GM23338 (cell line): ENCODE data around the gene GBF1. TPM values are rescaled to one million over a fixed set of nuclear protein-coding genes. Genes with fewer than 3 reads are reported as not detected.

Source experiments
- ATAC-seq: fragments of 200-7000 bp; cut with Tn5 transposase; 3 replicates; pipeline ENCODE4 v1.9.1; 2020
- DNase-seq: peaks from one replicate; pipeline ENCODE4 v3.0.0-alpha.2; 2015; ENCODE audit warnings: low spot score
- H2AFZ ChIP-seq: fragments of 200-600 bp; sonication (generic); 2 replicates; pipeline ENCODE4 v1.8.0; 2016; ENCODE audit warnings: antibody characterized with exemption, mild to moderate bottlenecking, moderate library complexity
- H3F3A ChIP-seq: fragments of 200-600 bp; sonication (generic); replicated peaks from 2 replicates; pipeline ENCODE4 v1.8.0; 2017; ENCODE audit warnings: antibody characterized with exemption, mixed run types, low read depth
- H3K27ac ChIP-seq: fragments of 200-600 bp; sonication (generic); 2 replicates; pipeline ENCODE4 v1.6.1; 2016; ENCODE audit warnings: low read depth
- H3K27me3 ChIP-seq: fragments of 200-600 bp; sonication (generic); 2 replicates; pipeline ENCODE4 v1.8.0; 2016; ENCODE audit warnings: mild to moderate bottlenecking, mixed run types, moderate library complexity; ENCODE audit not compliant: insufficient read depth
- H3K36me3 ChIP-seq: fragments of 200-600 bp; sonication (generic); 2 replicates; pipeline ENCODE4 v1.8.0; 2016; ENCODE audit warnings: mild to moderate bottlenecking; ENCODE audit not compliant: insufficient read depth
- H3K4me1 ChIP-seq: fragments of 200-600 bp; sonication (generic); 2 replicates; pipeline ENCODE4 v1.8.0; 2016; ENCODE audit warnings: mild to moderate bottlenecking, moderate library complexity; ENCODE audit not compliant: insufficient read depth
- H3K4me2 ChIP-seq: fragments of 200-600 bp; sonication (generic); 2 replicates; pipeline ENCODE4 v1.7.1; 2017; ENCODE audit warnings: mixed run types
- H3K4me3 ChIP-seq: fragments of 200-600 bp; sonication (generic); 2 replicates; pipeline ENCODE4 v1.6.1; 2016; ENCODE audit warnings: mixed run types
- H3K79me2 ChIP-seq: fragments of 200-600 bp; sonication (generic); replicated peaks from 2 replicates; pipeline ENCODE4 v1.8.0; 2017; ENCODE audit warnings: mild to moderate bottlenecking; ENCODE audit not compliant: insufficient read depth
- H3K9me2 ChIP-seq: fragments of 200-600 bp; sonication (generic); 2 replicates; pipeline ENCODE4 v1.8.0; 2017; ENCODE audit not compliant: insufficient read depth
- H4K20me1 ChIP-seq: fragments of 200-600 bp; sonication (generic); replicated peaks from 2 replicates; pipeline ENCODE4 v1.8.0; 2017; ENCODE audit warnings: mild to moderate bottlenecking; ENCODE audit not compliant: insufficient read depth
- H3K27ac Mint-ChIP-seq: 2 replicates; pipeline ENCODE4 v1.8.0; 2020; ENCODE audit warnings: inconsistent platforms, mild to moderate bottlenecking, moderate library complexity, mixed read lengths
- H3K27me3 Mint-ChIP-seq: 3 replicates; pipeline ENCODE4 v1.8.0; 2022; ENCODE audit warnings: low read depth, mild to moderate bottlenecking, moderate library complexity, mixed read lengths, inconsistent platforms; ENCODE audit not compliant: insufficient read depth, poor library complexity
- H3K36me3 Mint-ChIP-seq: 3 replicates; pipeline ENCODE4 v1.8.0; 2021; ENCODE audit warnings: low read depth, mild to moderate bottlenecking, inconsistent platforms, moderate library complexity, mixed read lengths
- H3K4me1 Mint-ChIP-seq: 3 replicates; pipeline ENCODE4 v1.8.0; 2020; ENCODE audit warnings: mild to moderate bottlenecking, inconsistent platforms, mixed read lengths
- H3K4me3 Mint-ChIP-seq: 3 replicates; pipeline ENCODE4 v1.8.0; 2021; ENCODE audit warnings: moderate library complexity, mild to moderate bottlenecking, inconsistent platforms, mixed read lengths
- H3K9me3 Mint-ChIP-seq: 3 replicates; pipeline ENCODE4 v1.8.0; 2020; ENCODE audit warnings: moderate library complexity, mild to moderate bottlenecking, inconsistent platforms, mixed read lengths
- CREB1 ChIP-seq: fragments of 250-450 bp; sonication (Bioruptor Pico); IDR thresholded peaks from 2 replicates; pipeline ENCODE4 v1.5.0; 2020; ENCODE audit warnings: low read depth, mild to moderate bottlenecking, moderate library complexity
- EZH2 ChIP-seq: fragments of 200-600 bp; sonication (generic); IDR thresholded peaks from one replicate; pipeline ENCODE4 v1.8.0; 2017; ENCODE audit warnings: antibody characterized with exemption, mild to moderate bottlenecking, low read depth; ENCODE audit not compliant: unreplicated experiment
- EZH2phosphoT487 ChIP-seq: fragments of 200-600 bp; sonication (generic); IDR thresholded peaks from one replicate; pipeline ENCODE4 v1.8.1; 2018; ENCODE audit warnings: antibody characterized with exemption; ENCODE audit not compliant: unreplicated experiment
- JUNB ChIP-seq: IDR thresholded peaks from one replicate; pipeline ENCODE4 v1.6.1; 2016; ENCODE audit warnings: antibody characterized with exemption; ENCODE audit not compliant: unreplicated experiment
- NANOG ChIP-seq: IDR thresholded peaks from 2 replicates; pipeline ENCODE4 v1.6.1; 2016; ENCODE audit warnings: antibody characterized with exemption, borderline replicate concordance
- POLR2AphosphoS5 ChIP-seq: IDR thresholded peaks from 2 replicates; pipeline ENCODE4 v1.6.1; 2016; ENCODE audit warnings: antibody characterized with exemption, low read depth
- REST ChIP-seq: IDR thresholded peaks from one replicate; pipeline ENCODE4 v1.6.1; 2018; ENCODE audit warnings: antibody characterized with exemption; ENCODE audit not compliant: unreplicated experiment
- polyA plus RNA-seq: library from polyadenylated mRNA; unstranded; fragments of >200 nt; fragmentation: Nextera tagmentation; extraction: Ambion mirVana; gene quantifications from 2 replicates; pipeline ENCODE4 v1.2.1, GENCODE V29; 2016
- total RNA-seq: library from RNA; depleted of rRNA; stranded (reverse); fragments of >200 nt; shearing (Covaris generic); gene quantifications from 2 replicates; pipeline ENCODE4 v1.2.3, GENCODE V29; 2014
- TF ChIP-seq, protein P1 (sequence below), 2 experiments: fragments of 200-600 bp in 1 of 2; sonication (generic) in 1 of 2; conservative IDR thresholded peaks; 2 replicates each; pipeline versions ENCODE4 v1.5.1 to v1.6.1; 2016 to 2017; ENCODE audit warnings: antibody characterized with exemption in 2 of 2, low read depth in 2 of 2, mild to moderate bottlenecking in 2 of 2, moderate library complexity in 1 of 2
- TF ChIP-seq, protein P2 (sequence below): IDR thresholded peaks from 2 replicates; pipeline ENCODE4 v1.6.1; 2016; ENCODE audit warnings: antibody characterized with exemption
- TF ChIP-seq, protein P3 (sequence below): fragments of 250-450 bp; sonication (Bioruptor Pico); IDR thresholded peaks from 2 replicates; pipeline ENCODE4 v1.5.0; 2020; ENCODE audit warnings: mild to moderate bottlenecking, moderate library complexity

The GBF1 gene
- total and polyA plus RNA-seq, 2 experiments from 2014 or later, result 6.5 to 27.2 TPM

GRCh38 chr10:102389894-102390293 lies 144.6 kb downstream of the GBF1 start (continued):
- TF ChIP-seq, protein P1, sequence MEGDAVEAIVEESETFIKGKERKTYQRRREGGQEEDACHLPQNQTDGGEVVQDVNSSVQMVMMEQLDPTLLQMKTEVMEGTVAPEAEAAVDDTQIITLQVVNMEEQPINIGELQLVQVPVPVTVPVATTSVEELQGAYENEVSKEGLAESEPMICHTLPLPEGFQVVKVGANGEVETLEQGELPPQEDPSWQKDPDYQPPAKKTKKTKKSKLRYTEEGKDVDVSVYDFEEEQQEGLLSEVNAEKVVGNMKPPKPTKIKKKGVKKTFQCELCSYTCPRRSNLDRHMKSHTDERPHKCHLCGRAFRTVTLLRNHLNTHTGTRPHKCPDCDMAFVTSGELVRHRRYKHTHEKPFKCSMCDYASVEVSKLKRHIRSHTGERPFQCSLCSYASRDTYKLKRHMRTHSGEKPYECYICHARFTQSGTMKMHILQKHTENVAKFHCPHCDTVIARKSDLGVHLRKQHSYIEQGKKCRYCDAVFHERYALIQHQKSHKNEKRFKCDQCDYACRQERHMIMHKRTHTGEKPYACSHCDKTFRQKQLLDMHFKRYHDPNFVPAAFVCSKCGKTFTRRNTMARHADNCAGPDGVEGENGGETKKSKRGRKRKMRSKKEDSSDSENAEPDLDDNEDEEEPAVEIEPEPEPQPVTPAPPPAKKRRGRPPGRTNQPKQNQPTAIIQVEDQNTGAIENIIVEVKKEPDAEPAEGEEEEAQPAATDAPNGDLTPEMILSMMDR (conservative IDR thresholded peaks at IDR 0.05; ENCODE audit: low read depth in 2 of 2), result no peak
- no peak for TF ChIP-seq EZH2
- no peak for TF ChIP-seq JUNB

- Histone ChIP-seq H3K9me2 (no peaks in the 10 kb centered on the region), H3K27ac (no peak overlapping the region), H3K4me1 (peaks cover 11% of the 10 kb centered on the region), H2AFZ (no peak overlapping the region), H3K4me2 (peak overlapping the region; percentile 34), H3K27me3 (peaks cover 38% of the 10 kb centered on the region), H3F3A (0 out of 2 replicates have a peak, but pooled peaks cover 5% of the 10 kb centered on the region), H3K79me2 (no peaks in the 10 kb centered on the region), H3K36me3 (no peaks in the 10 kb centered on the region), H4K20me1 (no peaks in the 10 kb centered on the region; the same call in 1 of the 2 replicates), H3K4me3 (no peak overlapping the region)
- H3K9me3 Mint-ChIP-seq, result no peaks in the 10 kb centered on the region
- peaks cover 40% of the 10 kb centered on the region for H3K27me3 Mint-ChIP-seq
- no peak overlapping the region for H3K4me3 Mint-ChIP-seq
- no peak overlapping the region for H3K27ac Mint-ChIP-seq
- no peak for DNase-seq
- peaks cover 14% of the 10 kb centered on the region for H3K4me1 Mint-ChIP-seq
- no peaks in the 10 kb centered on the region for H3K36me3 Mint-ChIP-seq
- ATAC-seq, result no peak
- TF ChIP-seq CREB1 (CRISPR knock-in tag) (no peak), POLR2AphosphoS5 (no peak), EZH2phosphoT487 (no peak), NANOG (no peak), EZH2 (no peak), REST (no peak), JUNB (no peak)
- TF ChIP-seq, protein P2, sequence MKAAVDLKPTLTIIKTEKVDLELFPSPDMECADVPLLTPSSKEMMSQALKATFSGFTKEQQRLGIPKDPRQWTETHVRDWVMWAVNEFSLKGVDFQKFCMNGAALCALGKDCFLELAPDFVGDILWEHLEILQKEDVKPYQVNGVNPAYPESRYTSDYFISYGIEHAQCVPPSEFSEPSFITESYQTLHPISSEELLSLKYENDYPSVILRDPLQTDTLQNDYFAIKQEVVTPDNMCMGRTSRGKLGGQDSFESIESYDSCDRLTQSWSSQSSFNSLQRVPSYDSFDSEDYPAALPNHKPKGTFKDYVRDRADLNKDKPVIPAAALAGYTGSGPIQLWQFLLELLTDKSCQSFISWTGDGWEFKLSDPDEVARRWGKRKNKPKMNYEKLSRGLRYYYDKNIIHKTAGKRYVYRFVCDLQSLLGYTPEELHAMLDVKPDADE, result no peak
- TF ChIP-seq, protein P3, sequence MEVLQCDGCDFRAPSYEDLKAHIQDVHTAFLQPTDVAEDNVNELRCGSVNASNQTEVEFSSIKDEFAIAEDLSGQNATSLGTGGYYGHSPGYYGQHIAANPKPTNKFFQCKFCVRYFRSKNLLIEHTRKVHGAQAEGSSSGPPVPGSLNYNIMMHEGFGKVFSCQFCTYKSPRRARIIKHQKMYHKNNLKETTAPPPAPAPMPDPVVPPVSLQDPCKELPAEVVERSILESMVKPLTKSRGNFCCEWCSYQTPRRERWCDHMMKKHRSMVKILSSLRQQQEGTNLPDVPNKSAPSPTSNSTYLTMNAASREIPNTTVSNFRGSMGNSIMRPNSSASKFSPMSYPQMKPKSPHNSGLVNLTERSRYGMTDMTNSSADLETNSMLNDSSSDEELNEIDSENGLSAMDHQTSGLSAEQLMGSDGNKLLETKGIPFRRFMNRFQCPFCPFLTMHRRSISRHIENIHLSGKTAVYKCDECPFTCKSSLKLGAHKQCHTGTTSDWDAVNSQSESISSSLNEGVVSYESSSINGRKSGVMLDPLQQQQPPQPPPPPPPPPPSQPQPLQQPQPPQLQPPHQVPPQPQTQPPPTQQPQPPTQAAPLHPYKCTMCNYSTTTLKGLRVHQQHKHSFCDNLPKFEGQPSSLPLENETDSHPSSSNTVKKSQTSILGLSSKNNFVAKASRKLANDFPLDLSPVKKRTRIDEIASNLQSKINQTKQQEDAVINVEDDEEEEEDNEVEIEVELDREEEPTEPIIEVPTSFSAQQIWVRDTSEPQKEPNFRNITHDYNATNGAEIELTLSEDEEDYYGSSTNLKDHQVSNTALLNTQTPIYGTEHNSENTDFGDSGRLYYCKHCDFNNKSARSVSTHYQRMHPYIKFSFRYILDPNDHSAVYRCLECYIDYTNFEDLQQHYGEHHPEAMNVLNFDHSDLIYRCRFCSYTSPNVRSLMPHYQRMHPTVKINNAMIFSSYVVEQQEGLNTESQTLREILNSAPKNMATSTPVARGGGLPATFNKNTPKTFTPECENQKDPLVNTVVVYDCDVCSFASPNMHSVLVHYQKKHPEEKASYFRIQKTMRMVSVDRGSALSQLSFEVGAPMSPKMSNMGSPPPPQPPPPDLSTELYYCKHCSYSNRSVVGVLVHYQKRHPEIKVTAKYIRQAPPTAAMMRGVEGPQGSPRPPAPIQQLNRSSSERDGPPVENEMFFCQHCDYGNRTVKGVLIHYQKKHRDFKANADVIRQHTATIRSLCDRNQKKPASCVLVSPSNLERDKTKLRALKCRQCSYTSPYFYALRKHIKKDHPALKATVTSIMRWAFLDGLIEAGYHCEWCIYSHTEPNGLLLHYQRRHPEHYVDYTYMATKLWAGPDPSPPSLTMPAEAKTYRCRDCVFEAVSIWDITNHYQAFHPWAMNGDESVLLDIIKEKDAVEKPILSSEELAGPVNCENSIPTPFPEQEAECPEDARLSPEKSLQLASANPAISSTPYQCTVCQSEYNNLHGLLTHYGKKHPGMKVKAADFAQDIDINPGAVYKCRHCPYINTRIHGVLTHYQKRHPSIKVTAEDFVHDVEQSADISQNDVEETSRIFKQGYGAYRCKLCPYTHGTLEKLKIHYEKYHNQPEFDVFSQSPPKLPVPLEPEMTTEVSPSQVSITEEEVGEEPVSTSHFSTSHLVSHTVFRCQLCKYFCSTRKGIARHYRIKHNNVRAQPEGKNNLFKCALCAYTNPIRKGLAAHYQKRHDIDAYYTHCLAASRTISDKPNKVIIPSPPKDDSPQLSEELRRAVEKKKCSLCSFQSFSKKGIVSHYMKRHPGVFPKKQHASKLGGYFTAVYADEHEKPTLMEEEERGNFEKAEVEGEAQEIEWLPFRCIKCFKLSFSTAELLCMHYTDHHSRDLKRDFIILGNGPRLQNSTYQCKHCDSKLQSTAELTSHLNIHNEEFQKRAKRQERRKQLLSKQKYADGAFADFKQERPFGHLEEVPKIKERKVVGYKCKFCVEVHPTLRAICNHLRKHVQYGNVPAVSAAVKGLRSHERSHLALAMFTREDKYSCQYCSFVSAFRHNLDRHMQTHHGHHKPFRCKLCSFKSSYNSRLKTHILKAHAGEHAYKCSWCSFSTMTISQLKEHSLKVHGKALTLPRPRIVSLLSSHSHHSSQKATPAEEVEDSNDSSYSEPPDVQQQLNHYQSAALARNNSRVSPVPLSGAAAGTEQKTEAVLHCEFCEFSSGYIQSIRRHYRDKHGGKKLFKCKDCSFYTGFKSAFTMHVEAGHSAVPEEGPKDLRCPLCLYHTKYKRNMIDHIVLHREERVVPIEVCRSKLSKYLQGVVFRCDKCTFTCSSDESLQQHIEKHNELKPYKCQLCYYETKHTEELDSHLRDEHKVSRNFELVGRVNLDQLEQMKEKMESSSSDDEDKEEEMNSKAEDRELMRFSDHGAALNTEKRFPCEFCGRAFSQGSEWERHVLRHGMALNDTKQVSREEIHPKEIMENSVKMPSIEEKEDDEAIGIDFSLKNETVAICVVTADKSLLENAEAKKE (CRISPR knock-in tag), result no peak
These were observed 147.0 kb downstream of the GBF1 start for GRCh38 chr10:102392306-102392705.
